ENCODE results near the gene PTX4.

Gene PTX4

GRCh38 chr16:1499756-1500464 lies 11.2 kb upstream of the PTX4 start:
- no peak for DNase-seq

- no peak for DNase-seq
These were observed 10.3 kb upstream of the PTX4 start for GRCh38 chr16:1498899-1499676.

- no peak for DNase-seq
These were observed 8.4 kb upstream of the PTX4 start for GRCh38 chr16:1497014-1497598.

- DNase-seq: no peak
These were observed 7.7 kb upstream of the PTX4 start for GRCh38 chr16:1496464-1496863.

GRCh38 chr16:1495889-1496262 lies 7.1 kb upstream of the PTX4 start:
- no peak for DNase-seq

GRCh38 chr16:1495211-1495888 lies 6.6 kb upstream of the PTX4 start:
- no peak for DNase-seq

GRCh38 chr16:1494711-1495110 lies 6.0 kb upstream of the PTX4 start:
- DNase-seq: no peak

- DNase-seq: no peak
These were observed 5.4 kb upstream of the PTX4 start for GRCh38 chr16:1494129-1494640.

- DNase-seq: no peak
These were observed 5.0 kb upstream of the PTX4 start for GRCh38 chr16:1493746-1494094.

GRCh38 chr16:1492923-1493745 lies 4.4 kb upstream of the PTX4 start, which contains the start of gene TELO2:
Gene TELO2 (plus strand): TSS chr16:1493360. CDS start chr16:1494282, 922 bp downstream.
- peak; percentile 70 for DNase-seq

GRCh38 chr16:1492082-1492922 lies 3.6 kb upstream of the PTX4 start:
- DNase-seq: no peak

GRCh38 chr16:1491327-1491726 lies 2.6 kb upstream of the PTX4 start:
- no peak for DNase-seq

GRCh38 chr16:1489077-1489476 lies 333 bp upstream of the PTX4 start:
- no peak for DNase-seq

- DNase-seq: no peak
These were observed 616 bp downstream of the PTX4 start for GRCh38 chr16:1488054-1488601.

GRCh38 chr16:1487395-1488053 lies 1.2 kb downstream of the PTX4 start:
- DNase-seq: no peak

- DNase-seq: no peak
These were observed 2.0 kb downstream of the PTX4 start for GRCh38 chr16:1486551-1487390.

- DNase-seq: no peak
These were observed 2.8 kb downstream of the PTX4 start for GRCh38 chr16:1485847-1486496.

GRCh38 chr16:1481906-1482835 lies 6.6 kb downstream of the PTX4 start:
- no peak for DNase-seq
